KMS-11 (cell line): ENCODE results near the gene YIPF2.

Source experiments
- H2AFZ ChIP-seq: fragments of 200-600 bp; sonication (generic); 2 replicates; pipeline ENCODE4 v1.6.1; 2016; ENCODE audit warnings: antibody characterized with exemption, mixed run types, low read depth
- H3K27ac ChIP-seq: fragments of 200-600 bp; sonication (generic); 2 replicates; pipeline ENCODE4 v1.6.1; 2016; ENCODE audit warnings: mild to moderate bottlenecking, mixed run types
- H3K27me3 ChIP-seq: fragments of 200-600 bp; sonication (generic); 2 replicates; pipeline ENCODE4 v1.6.1; 2017; ENCODE audit warnings: mild to moderate bottlenecking, low read depth, mixed run types, moderate library complexity; ENCODE audit not compliant: insufficient read depth
- H3K36me3 ChIP-seq: fragments of 200-600 bp; sonication (generic); 2 replicates; pipeline ENCODE4 v1.6.1; 2017; ENCODE audit warnings: mild to moderate bottlenecking, mixed run types; ENCODE audit not compliant: insufficient read depth
- H3K4me1 ChIP-seq: fragments of 200-600 bp; sonication (generic); 2 replicates; pipeline ENCODE4 v1.6.1; 2016; ENCODE audit warnings: mild to moderate bottlenecking, low read depth, mixed run types; ENCODE audit not compliant: poor library complexity, severe bottlenecking
- H3K4me2 ChIP-seq: fragments of 200-600 bp; sonication (generic); 2 replicates; pipeline ENCODE4 v1.7.0; 2016; ENCODE audit warnings: mild to moderate bottlenecking, mixed run types
- H3K4me3 ChIP-seq: fragments of 200-600 bp; sonication (generic); IDR thresholded peaks from 2 replicates; pipeline ENCODE4 v1.6.1; 2017; ENCODE audit warnings: low read depth, low read length, mixed read lengths; ENCODE audit not compliant: insufficient read depth
- H3K79me2 ChIP-seq: fragments of 200-600 bp; sonication (generic); 2 replicates; pipeline ENCODE4 v1.6.1; 2016; ENCODE audit warnings: low read depth, mixed run types; ENCODE audit not compliant: insufficient read depth
- H3K9ac ChIP-seq: fragments of 200-600 bp; sonication (generic); 2 replicates; pipeline ENCODE4 v1.6.1; 2016; ENCODE audit warnings: mild to moderate bottlenecking, mixed run types
- H4K20me1 ChIP-seq: fragments of 200-600 bp; sonication (generic); 2 replicates; pipeline ENCODE4 v1.6.1; 2016; ENCODE audit warnings: mild to moderate bottlenecking, mixed run types; ENCODE audit not compliant: insufficient read depth
- TF ChIP-seq, protein P1 (sequence below): fragments of 200-600 bp; sonication (generic); conservative IDR thresholded peaks from 2 replicates; pipeline ENCODE4 v1.6.1; 2017; ENCODE audit warnings: low read depth, mild to moderate bottlenecking, antibody characterized with exemption, low read length, moderate library complexity, mixed read lengths

The YIPF2 gene

DNA sequence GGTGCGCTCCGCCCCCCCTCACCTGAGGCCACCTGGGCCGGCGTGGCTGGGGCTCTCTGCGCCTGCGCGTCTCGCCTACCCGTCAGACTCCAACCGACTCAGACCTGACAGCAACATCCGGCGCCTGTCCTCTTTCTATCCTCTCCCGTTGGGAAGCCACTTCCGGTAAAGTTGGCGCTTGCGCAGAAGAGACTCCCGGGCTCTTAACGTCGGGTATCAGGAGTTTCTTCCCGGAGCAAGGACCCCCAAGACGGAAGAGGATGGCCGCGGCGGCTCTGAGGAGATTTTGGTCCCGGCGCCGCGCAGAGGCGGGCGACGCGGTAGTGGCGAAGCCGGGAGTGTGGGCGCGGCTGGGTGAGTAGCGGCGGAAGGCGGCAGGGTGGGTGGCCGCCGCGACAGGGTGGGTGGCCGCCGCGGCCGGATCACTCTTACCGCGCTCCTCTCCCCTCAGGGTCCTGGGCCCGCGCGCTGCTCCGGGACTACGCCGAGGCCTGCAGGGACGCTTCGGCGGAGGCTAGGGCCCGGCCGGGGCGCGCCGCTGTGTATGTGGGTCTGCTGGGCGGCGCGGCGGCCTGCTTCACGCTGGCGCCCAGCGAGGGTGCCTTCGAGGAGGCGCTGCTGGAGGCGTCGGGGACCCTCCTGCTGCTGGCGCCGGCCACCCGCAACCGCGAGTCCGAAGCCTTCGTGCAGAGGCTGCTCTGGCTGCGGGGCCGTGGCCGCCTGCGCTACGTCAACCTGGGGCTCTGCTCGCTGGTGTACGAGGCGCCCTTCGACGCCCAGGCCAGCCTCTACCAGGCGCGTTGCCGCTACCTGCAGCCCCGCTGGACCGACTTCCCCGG, at the start of gene YIPF2, which contains the start of gene TIMM29:
Gene YIPF2, minus strand, starts transcription at position 77 of the 839 bp plus-strand sequence. CDS start 229 bp downstream, outside the sequence.
Gene TIMM29, plus strand, starts transcription at position 249 of the 839 bp plus-strand sequence. Its CDS starts 12 bp downstream, at position 261.
- H3K4me3 ChIP-seq: no peak within 1 kb of the TSS
- peak within 1 kb of the TSS; percentile 49; the same call in 1 of the 2 replicates for H3K9ac ChIP-seq
- H3K4me1 ChIP-seq: peaks cover 20% of the 10 kb centered on the region
- peaks cover 32% of the 10 kb centered on the region for H3K79me2 ChIP-seq
- H3K27me3 ChIP-seq: no peaks in the 10 kb centered on the region
- peak within 1 kb of the TSS; percentile 59 for H2AFZ ChIP-seq
- peak within 1 kb of the TSS; percentile 94 for H3K4me2 ChIP-seq
- no peaks in the 10 kb centered on the region for H3K36me3 ChIP-seq
- TF ChIP-seq, protein P1, sequence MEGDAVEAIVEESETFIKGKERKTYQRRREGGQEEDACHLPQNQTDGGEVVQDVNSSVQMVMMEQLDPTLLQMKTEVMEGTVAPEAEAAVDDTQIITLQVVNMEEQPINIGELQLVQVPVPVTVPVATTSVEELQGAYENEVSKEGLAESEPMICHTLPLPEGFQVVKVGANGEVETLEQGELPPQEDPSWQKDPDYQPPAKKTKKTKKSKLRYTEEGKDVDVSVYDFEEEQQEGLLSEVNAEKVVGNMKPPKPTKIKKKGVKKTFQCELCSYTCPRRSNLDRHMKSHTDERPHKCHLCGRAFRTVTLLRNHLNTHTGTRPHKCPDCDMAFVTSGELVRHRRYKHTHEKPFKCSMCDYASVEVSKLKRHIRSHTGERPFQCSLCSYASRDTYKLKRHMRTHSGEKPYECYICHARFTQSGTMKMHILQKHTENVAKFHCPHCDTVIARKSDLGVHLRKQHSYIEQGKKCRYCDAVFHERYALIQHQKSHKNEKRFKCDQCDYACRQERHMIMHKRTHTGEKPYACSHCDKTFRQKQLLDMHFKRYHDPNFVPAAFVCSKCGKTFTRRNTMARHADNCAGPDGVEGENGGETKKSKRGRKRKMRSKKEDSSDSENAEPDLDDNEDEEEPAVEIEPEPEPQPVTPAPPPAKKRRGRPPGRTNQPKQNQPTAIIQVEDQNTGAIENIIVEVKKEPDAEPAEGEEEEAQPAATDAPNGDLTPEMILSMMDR: no peak
- H3K27ac ChIP-seq: peak within 1 kb of the TSS; percentile 22; the same call in 1 of the 2 replicates
- H4K20me1 ChIP-seq: no peaks in the 10 kb centered on the region

- Histone ChIP-seq H3K4me1 (peaks cover 46% of the 10 kb centered on the region), H3K4me3 (no peak overlapping the region), H3K9ac (no peak overlapping the region), H3K79me2 (peaks cover 84% of the 10 kb centered on the region), H2AFZ (no peak overlapping the region), H4K20me1 (peaks cover 17% of the 10 kb centered on the region), H3K27ac (no peak overlapping the region), H3K4me2 (no peak overlapping the region), H3K27me3 (no peaks in the 10 kb centered on the region), H3K36me3 (no peaks in the 10 kb centered on the region)
- TF ChIP-seq, protein P1: no peak
Measured at GRCh38 chr19:10977742-10978092, 49.3 kb upstream of the YIPF2 start.

DNA sequence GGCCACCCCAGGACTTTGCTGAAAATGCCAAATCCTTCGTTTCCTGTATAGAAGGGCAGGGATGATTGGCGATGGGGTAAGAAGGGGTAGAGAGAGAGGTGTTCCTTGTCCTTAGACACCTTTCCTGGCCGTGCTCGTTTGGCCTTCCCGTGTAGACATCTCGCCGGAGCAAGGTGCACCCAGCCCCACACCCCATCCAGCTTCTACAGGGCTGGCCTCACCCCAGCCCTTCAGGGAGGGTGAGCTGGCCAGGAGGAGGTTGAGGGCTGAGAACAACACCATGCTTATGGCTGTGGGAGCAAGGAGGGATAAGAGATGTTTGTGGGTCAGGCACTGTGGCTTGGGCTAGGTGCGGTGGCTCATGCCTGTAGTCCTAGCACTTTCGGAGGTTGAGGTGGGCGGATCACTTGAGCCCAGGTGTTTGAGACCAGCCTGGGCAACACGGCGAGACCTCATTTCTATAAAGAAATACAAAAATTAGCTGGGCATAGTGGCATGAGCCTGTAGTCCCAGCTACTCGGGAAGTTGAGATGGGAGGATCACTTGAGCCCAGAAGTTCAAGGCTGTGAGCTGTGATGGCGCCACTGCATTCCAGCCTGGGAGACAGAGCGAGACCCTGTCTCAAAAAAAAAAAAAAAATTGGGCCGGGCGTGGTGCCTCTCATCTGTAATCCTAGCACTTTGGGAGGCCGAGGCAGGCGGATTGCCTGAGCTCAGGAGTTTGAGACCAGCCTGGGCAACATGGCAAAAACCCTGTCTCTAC, 47.9 kb upstream of the YIPF2 start:
- no peak overlapping the region for H3K27ac ChIP-seq
- H4K20me1 ChIP-seq: peaks cover 13% of the 10 kb centered on the region
- no peak overlapping the region for H3K4me2 ChIP-seq
- H3K27me3 ChIP-seq: no peaks in the 10 kb centered on the region
- H2AFZ ChIP-seq: no peak overlapping the region
- H3K36me3 ChIP-seq: no peaks in the 10 kb centered on the region
- TF ChIP-seq, protein P1: no peak
- H3K9ac ChIP-seq: no peak overlapping the region
- H3K4me1 ChIP-seq: peaks cover 44% of the 10 kb centered on the region
- H3K4me3 ChIP-seq: no peak overlapping the region
- peaks cover 84% of the 10 kb centered on the region for H3K79me2 ChIP-seq

GRCh38 chr19:10975374-10976130, 47.1 kb upstream of the YIPF2 start:
- H3K9ac ChIP-seq: no peak overlapping the region
- TF ChIP-seq, protein P1: no peak
- H3K27ac ChIP-seq: no peak overlapping the region
- peaks cover 6% of the 10 kb centered on the region for H4K20me1 ChIP-seq
- no peak overlapping the region for H2AFZ ChIP-seq
- no peak overlapping the region for H3K4me3 ChIP-seq
- peaks cover 84% of the 10 kb centered on the region for H3K79me2 ChIP-seq
- H3K36me3 ChIP-seq: no peaks in the 10 kb centered on the region
- H3K27me3 ChIP-seq: no peaks in the 10 kb centered on the region
- peaks cover 36% of the 10 kb centered on the region for H3K4me1 ChIP-seq
- no peak overlapping the region for H3K4me2 ChIP-seq
